Urinary bladder (tissue), 4 donors: Measurements from ENCODE around the gene TRAT1. TPM values are rescaled to one million over a fixed set of nuclear protein-coding genes. Genes with fewer than 3 reads are reported as not detected.
"Not testable (repeated sequence)": the region's sequence is repeated elsewhere in the genome, so short reads cannot be mapped to it uniquely, and the experiment has no call there.

Experiments
- DNase-seq: peaks from one replicate; pipeline ENCODE4 v3.0.0-alpha.2; 2015; ENCODE audit errors: extremely low spot score
- H3K27ac ChIP-seq: one replicate; pipeline ENCODE4 v1.5.1; 2013; ENCODE audit warnings: low read depth, mild to moderate bottlenecking, moderate library complexity
- H3K36me3 ChIP-seq: one replicate; pipeline ENCODE4 v1.6.1; 2013; ENCODE audit warnings: mild to moderate bottlenecking, moderate library complexity; ENCODE audit not compliant: insufficient read depth
- H3K4me1 ChIP-seq: one replicate; pipeline ENCODE4 v1.6.1; 2013; ENCODE audit warnings: mild to moderate bottlenecking, moderate library complexity; ENCODE audit not compliant: insufficient read depth
- H3K4me3 ChIP-seq: one replicate; pipeline ENCODE4 v1.5.1; 2013; ENCODE audit warnings: low read depth, low read length
- WGBS: extraction: QIAGEN DNeasy Blood & Tissue Kit; methylation state at CpG from one replicate; pipeline ENCODE4 v1.1.7; 2013; 5-methylcytosine and 5-hydroxymethylcytosine counted together
- polyA plus RNA-seq: library from polyadenylated mRNA; stranded (reverse); fragments of 200-250 nt; gene quantifications from one replicate; pipeline ENCODE4 v1.2.3, GENCODE V29; 2013
- total RNA-seq: library from RNA; depleted of rRNA; stranded (reverse); fragments of >200 nt; gene quantifications from one replicate; pipeline ENCODE4 v1.2.3, GENCODE V29; 2014
- donor health status: healthy with polysubstance abuse.
- donor health status: healthy.

The TRAT1 gene
- total RNA-seq (0.95 TPM), polyA plus RNA-seq (0.34 TPM)

- no peak for DNase-seq
- Histone ChIP-seq H3K4me1 (no peaks in the 10 kb centered on the region), H3K36me3 (no peaks in the 10 kb centered on the region), H3K4me3 (no peak within 1 kb of the TSS), H3K27ac (no peak within 1 kb of the TSS)
- 51% methylated on average over 6 of the region's 6 CpGs for WGBS
Measured at GRCh38 chr3:108822123-108822897, at the start of gene TRAT1. TRAT1 (plus strand) TSS chr3:108822786; CDS start chr3:108822928, 142 bp downstream.

GRCh38 chr3:108775649-108776048 is 46.9 kb upstream of the TRAT1 start:
- Histone ChIP-seq H3K36me3 (no peaks in the 10 kb centered on the region), H3K4me1 (no peaks in the 10 kb centered on the region), H3K27ac (no peak overlapping the region), H3K4me3 (no peak overlapping the region)
- WGBS, result 72% methylated on average over 1 of the region's 1 CpG
- DNase-seq, result no peak

- WGBS, result 88% methylated on average over 3 of the region's 3 CpGs
- no peak for DNase-seq
- no peak overlapping the region for H3K27ac ChIP-seq
- H3K36me3 ChIP-seq, result no peaks in the 10 kb centered on the region
- H3K4me1 ChIP-seq, result no peaks in the 10 kb centered on the region
- H3K4me3 ChIP-seq, result no peak overlapping the region
Measured at GRCh38 chr3:108779496-108779895, 43.1 kb upstream of the TRAT1 start.

GRCh38 chr3:108780235-108780634 is 42.4 kb upstream of the TRAT1 start:
- Histone ChIP-seq H3K27ac (no peak overlapping the region), H3K36me3 (no peaks in the 10 kb centered on the region), H3K4me3 (no peak overlapping the region), H3K4me1 (no peaks in the 10 kb centered on the region)
- 81% methylated on average over 4 of the region's 4 CpGs for WGBS
- no peak for DNase-seq

- H3K4me1 ChIP-seq, result no peaks in the 10 kb centered on the region
- no peaks in the 10 kb centered on the region for H3K36me3 ChIP-seq
- no peak overlapping the region for H3K4me3 ChIP-seq
- 31% methylated on average over 3 of the region's 3 CpGs for WGBS
- no peak overlapping the region for H3K27ac ChIP-seq
- DNase-seq, result no peak
Measured at GRCh38 chr3:108791473-108791872, 31.1 kb upstream of the TRAT1 start.

GRCh38 chr3:108804437-108804836 is 18.1 kb upstream of the TRAT1 start:
- 90% methylated on average over 2 of the region's 2 CpGs for WGBS
- H3K4me1 ChIP-seq, result no peaks in the 10 kb centered on the region
- H3K4me3 ChIP-seq, result no peak overlapping the region
- H3K36me3 ChIP-seq, result no peaks in the 10 kb centered on the region
- no peak for DNase-seq
- H3K27ac ChIP-seq, result no peak overlapping the region

- WGBS, result 64% methylated on average over 4 of the region's 4 CpGs
- no peak overlapping the region for H3K27ac ChIP-seq
- DNase-seq, result no peak
Measured at GRCh38 chr3:108804966-108805365, 17.6 kb upstream of the TRAT1 start.

GRCh38 chr3:108806316-108806715 is 16.3 kb upstream of the TRAT1 start:
- DNase-seq, result no peak
- WGBS, result 65% methylated on average over 4 of the region's 4 CpGs
- Histone ChIP-seq H3K36me3 (no peaks in the 10 kb centered on the region), H3K4me3 (no peak overlapping the region), H3K4me1 (no peaks in the 10 kb centered on the region), H3K27ac (no peak overlapping the region)

More at GRCh38 chr3:108804966-108805365, 17.6 kb upstream of the TRAT1 start:
- H3K4me3 ChIP-seq, result no peak overlapping the region
- no peaks in the 10 kb centered on the region for H3K36me3 ChIP-seq
- no peaks in the 10 kb centered on the region for H3K4me1 ChIP-seq

GRCh38 chr3:108818404-108818803 is 4.2 kb upstream of the TRAT1 start:
- Histone ChIP-seq H3K36me3 (no peaks in the 10 kb centered on the region), H3K4me1 (no peaks in the 10 kb centered on the region), H3K4me3 (no peak overlapping the region), H3K27ac (no peak overlapping the region)
- no peak for DNase-seq
- WGBS, result 26% methylated on average over 2 of the region's 2 CpGs

GRCh38 chr3:108820586-108820985 is 2.0 kb upstream of the TRAT1 start:
- 94% methylated on average over 1 of the region's 1 CpG for WGBS
- Histone ChIP-seq H3K4me3 (no peak overlapping the region), H3K36me3 (no peaks in the 10 kb centered on the region), H3K27ac (no peak overlapping the region), H3K4me1 (no peaks in the 10 kb centered on the region)
- no peak for DNase-seq

GRCh38 chr3:108823227-108823626 is 641 bp downstream of the TRAT1 start:
- WGBS, result 93% methylated on average over 2 of the region's 2 CpGs
- Histone ChIP-seq H3K4me1 (no peaks in the 10 kb centered on the region), H3K27ac (no peak overlapping the region), H3K4me3 (no peak overlapping the region), H3K36me3 (no peaks in the 10 kb centered on the region)
- DNase-seq, result no peak

GRCh38 chr3:108823803-108824202 is 1.2 kb downstream of the TRAT1 start:
- 89% methylated on average over 10 of the region's 10 CpGs for WGBS
- not testable (repeated sequence) for H3K27ac ChIP-seq, DNase-seq, H3K4me1 ChIP-seq, H3K36me3 ChIP-seq, H3K4me3 ChIP-seq

GRCh38 chr3:108826309-108827187 is 4.0 kb downstream of the TRAT1 start:
- Histone ChIP-seq H3K4me1 (no peaks in the 10 kb centered on the region), H3K4me3 (no peak overlapping the region), H3K36me3 (no peaks in the 10 kb centered on the region), H3K27ac (no peak overlapping the region)
- 61% methylated on average over 6 of the region's 6 CpGs for WGBS
- no peak for DNase-seq

GRCh38 chr3:108830381-108830780 is 7.8 kb downstream of the TRAT1 start:
- WGBS, result 67% methylated on average over 3 of the region's 3 CpGs
- Histone ChIP-seq H3K27ac (no peak overlapping the region), H3K4me3 (no peak overlapping the region), H3K4me1 (no peaks in the 10 kb centered on the region), H3K36me3 (no peaks in the 10 kb centered on the region)
- no peak for DNase-seq
